ENCODE data around the gene NTRK2.

The NTRK2 gene

GRCh38 chr9:84736081-84736480, 66.6 kb downstream of the NTRK2 start:
- DNase-seq (ENCODE audit: low spot score) = no peak

GRCh38 chr9:84736536-84736935, 67.0 kb downstream of the NTRK2 start:
- DNase-seq (ENCODE audit: low spot score) = no peak

GRCh38 chr9:84738353-84738752, 68.8 kb downstream of the NTRK2 start:
- no peak for DNase-seq (ENCODE audit: low spot score)

- DNase-seq (ENCODE audit: low spot score) = no peak
Measured at GRCh38 chr9:84742261-84742660, 72.7 kb downstream of the NTRK2 start.

GRCh38 chr9:84744195-84744594, 74.7 kb downstream of the NTRK2 start:
- DNase-seq (ENCODE audit: low spot score) = no peak

- no peak for DNase-seq (ENCODE audit: low spot score)
Measured at GRCh38 chr9:84744726-84745125, 75.2 kb downstream of the NTRK2 start.

- no peak for DNase-seq (ENCODE audit: low spot score)
Measured at GRCh38 chr9:84748112-84748511, 78.6 kb downstream of the NTRK2 start.

- DNase-seq (ENCODE audit: low spot score) = no peak
Measured at GRCh38 chr9:84750152-84750865, 80.8 kb downstream of the NTRK2 start.

GRCh38 chr9:84751921-84752320, 82.4 kb downstream of the NTRK2 start:
- peak; percentile 16 for DNase-seq (ENCODE audit: low spot score)

GRCh38 chr9:84754461-84754860, 84.9 kb downstream of the NTRK2 start:
- no peak for DNase-seq (ENCODE audit: low spot score)

- no peak for DNase-seq (ENCODE audit: low spot score)
Measured at GRCh38 chr9:84754881-84755280, 85.4 kb downstream of the NTRK2 start.

GRCh38 chr9:84755380-84755779, 85.9 kb downstream of the NTRK2 start:
- no peak for DNase-seq (ENCODE audit: low spot score)

GRCh38 chr9:84756171-84756570, 86.6 kb downstream of the NTRK2 start:
- DNase-seq (ENCODE audit: low spot score) = no peak

GRCh38 chr9:84756731-84757130, 87.2 kb downstream of the NTRK2 start:
- no peak for DNase-seq (ENCODE audit: low spot score)

- no peak for DNase-seq (ENCODE audit: low spot score)
Measured at GRCh38 chr9:84758817-84759216, 89.3 kb downstream of the NTRK2 start.

GRCh38 chr9:84759300-84759750, 89.8 kb downstream of the NTRK2 start:
- peak; percentile 52 for DNase-seq (ENCODE audit: low spot score)

GRCh38 chr9:84759804-84760203, 90.3 kb downstream of the NTRK2 start:
- DNase-seq (ENCODE audit: low spot score) = no peak

GRCh38 chr9:84761137-84761808, 91.7 kb downstream of the NTRK2 start:
- DNase-seq (ENCODE audit: low spot score) = no peak

GRCh38 chr9:84772511-84772910, 103.0 kb downstream of the NTRK2 start:
- DNase-seq (ENCODE audit: low spot score) = no peak

- no peak for DNase-seq (ENCODE audit: low spot score)
Measured at GRCh38 chr9:84773022-84773421, 103.5 kb downstream of the NTRK2 start.

- DNase-seq (ENCODE audit: low spot score) = no peak
Measured at GRCh38 chr9:84775056-84775643, 105.6 kb downstream of the NTRK2 start.

- no peak for DNase-seq (ENCODE audit: low spot score)
Measured at GRCh38 chr9:84778570-84778969, 109.0 kb downstream of the NTRK2 start.

GRCh38 chr9:84779883-84780282, 110.4 kb downstream of the NTRK2 start:
- no peak for DNase-seq (ENCODE audit: low spot score)

All from SW480 (cell line).